ENCODE measurements around the gene AATK.

Gene AATK

GRCh38 chr17:81194941-81195901 lies 29.2 kb upstream of the AATK start:
- DNase-seq: no peak

DNA sequence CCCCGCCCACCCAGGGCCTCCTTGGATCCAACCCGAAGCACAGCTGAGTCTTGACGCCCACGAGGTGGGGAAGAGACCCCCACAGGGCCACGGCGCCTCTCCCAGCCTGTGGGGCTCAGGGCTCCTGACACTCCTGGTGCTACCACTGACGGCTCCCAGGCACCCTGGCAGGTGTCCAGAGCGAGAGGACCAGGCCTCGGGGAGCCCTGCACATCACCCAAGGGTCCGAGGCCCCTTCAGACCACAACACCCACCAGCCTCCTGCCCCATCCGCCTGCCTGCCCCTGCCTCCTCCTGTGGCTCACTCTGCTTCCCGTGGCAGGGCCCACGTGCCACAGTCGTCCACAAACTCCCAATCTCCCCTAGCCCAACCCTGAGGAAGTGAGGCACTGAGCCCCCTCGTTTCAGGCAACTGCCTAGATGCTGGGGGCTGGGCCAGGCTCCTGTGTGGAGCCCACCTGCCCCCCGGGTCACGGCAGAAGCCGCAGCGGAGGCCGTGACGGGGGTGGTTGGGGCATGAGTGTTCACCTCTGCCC lies 28.3 kb upstream of the AATK start:
- DNase-seq: no peak

- no peak for DNase-seq
Measured at GRCh38 chr17:81193470-81194224, 27.6 kb upstream of the AATK start.

GRCh38 chr17:81193051-81193410 lies 27.0 kb upstream of the AATK start:
- no peak for DNase-seq

GRCh38 chr17:81192386-81193050 lies 26.5 kb upstream of the AATK start:
- no peak for DNase-seq

DNA sequence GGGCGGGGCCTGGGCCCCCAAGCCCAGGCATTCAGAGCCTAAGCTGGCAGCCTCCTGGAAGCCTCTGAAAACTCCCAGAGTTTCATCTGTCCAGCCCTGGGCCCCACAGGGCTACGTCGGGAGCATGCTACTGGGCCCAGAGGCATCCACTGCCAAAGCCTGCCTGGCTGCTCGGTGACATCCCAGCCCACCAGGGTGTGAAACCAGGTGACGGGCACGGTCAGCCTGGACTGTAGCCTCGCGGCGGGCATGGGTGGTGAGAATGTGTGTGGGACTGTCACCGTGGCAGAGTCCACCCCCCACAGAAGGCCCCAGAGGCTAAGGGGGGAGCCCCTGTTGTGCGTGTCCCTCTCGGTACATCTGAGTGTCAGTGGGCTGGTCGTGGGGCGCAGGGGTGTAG lies 25.6 kb upstream of the AATK start:
- no peak for DNase-seq

- no peak for DNase-seq
Measured at GRCh38 chr17:81191116-81191515, 25.1 kb upstream of the AATK start.

DNA sequence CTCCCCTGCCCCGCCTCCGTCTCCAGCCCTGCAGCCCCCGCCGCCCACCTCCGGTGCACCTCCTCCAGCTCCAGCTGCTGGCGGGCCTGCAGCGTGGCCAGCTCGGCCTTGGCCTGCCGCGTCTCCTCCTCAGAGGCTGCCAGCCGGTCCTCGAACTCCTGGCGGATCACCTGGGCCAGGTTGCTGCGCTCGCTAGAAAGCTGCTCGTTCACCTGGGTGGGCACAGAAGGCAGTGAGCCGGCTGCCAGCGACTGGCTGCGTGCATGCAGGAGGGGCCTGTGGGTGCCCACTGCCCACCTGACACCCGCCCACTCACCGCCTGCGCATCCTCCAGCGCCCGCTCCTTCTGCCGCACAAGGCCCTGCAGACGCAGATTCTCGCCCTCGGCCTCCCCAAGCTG lies 24.6 kb upstream of the AATK start:
- no peak for DNase-seq

GRCh38 chr17:81189670-81190530 lies 23.9 kb upstream of the AATK start:
- DNase-seq: no peak

- no peak for DNase-seq
Measured at GRCh38 chr17:81189016-81189415, 23.0 kb upstream of the AATK start.

- DNase-seq: no peak
Measured at GRCh38 chr17:81188491-81188840, 22.4 kb upstream of the AATK start.

DNA sequence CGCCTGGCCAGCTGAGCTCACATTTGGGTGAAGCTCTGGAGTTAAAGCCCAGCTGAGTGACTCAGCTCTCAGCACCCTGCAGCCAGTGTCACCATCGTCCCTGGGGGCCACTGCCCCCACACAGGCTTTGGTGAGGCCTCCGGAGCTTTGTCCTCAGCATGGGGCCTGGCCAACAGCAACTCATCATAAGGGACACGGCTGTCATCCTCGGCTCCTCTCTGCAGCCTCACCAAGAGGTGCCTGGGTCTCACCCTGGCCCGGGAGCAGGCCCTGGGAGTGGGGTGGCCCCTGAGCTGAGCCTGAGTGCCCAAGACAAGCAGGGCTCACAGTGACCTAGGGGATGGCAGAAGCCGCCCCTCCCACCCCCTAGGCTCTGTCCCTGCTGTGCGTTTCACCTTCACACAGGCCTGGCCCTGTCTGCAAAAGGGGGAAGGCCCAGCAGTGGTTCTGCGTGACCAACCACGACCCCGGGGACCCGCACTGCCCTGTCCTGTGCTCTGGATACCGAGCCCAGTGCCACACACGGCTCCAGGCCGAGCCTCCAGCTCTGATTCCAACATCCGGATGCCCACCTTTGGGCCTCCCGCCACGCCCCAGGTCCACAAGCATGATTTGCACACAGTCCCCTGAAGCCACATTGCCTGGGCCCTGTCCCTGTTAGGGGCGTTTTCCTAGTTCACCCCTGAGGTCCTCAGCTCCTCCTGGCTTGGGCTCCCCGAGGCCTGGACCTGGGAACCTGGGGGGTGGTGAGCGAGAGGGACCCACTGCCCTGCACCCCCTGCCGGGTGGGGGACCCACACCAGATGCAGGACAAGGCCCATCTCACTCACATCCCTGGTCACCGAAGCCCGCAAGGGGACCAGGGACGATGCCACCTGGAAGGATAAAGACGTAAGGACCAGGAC lies 21.8 kb upstream of the AATK start:
- no peak for DNase-seq

DNA sequence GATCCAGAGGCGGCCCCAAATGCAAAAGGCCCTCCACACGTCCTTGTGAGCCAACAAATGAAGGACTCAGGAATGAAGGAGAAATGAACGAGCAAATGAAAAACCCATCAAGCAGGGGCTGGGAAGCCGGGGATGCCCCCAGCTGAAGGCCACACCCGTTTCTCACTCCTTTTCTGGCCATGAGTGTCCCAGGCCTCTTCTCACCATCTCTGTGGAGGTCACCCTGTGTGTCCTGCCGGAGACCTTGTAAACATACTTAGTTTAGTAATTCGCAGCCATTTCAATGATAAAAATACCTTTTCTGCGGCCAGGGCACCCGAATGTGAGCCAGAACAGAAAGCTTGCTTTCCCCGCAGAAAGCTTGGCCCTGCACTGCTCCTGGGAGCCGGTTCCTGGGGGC lies 21.1 kb upstream of the AATK start:
- DNase-seq: no peak

DNA sequence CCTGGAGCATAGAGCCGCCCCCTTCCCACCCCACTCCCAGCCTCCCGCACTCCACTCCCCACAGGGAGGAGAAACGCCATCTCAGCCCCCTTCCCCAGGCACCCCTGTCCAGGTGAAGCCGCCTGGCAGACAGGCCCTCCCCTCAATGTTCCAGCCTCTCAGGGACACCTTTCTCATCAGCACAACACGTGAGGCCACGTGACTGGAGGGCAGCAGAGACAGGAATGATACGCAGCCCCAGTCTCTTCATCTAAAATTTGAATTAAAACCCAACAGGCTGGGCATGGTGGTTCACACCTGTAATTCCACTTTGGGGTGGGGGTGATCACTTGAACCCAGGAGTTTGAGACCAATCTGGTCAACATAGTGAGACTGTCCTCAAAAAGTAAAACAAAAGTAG lies 20.2 kb upstream of the AATK start:
- no peak for DNase-seq

DNA sequence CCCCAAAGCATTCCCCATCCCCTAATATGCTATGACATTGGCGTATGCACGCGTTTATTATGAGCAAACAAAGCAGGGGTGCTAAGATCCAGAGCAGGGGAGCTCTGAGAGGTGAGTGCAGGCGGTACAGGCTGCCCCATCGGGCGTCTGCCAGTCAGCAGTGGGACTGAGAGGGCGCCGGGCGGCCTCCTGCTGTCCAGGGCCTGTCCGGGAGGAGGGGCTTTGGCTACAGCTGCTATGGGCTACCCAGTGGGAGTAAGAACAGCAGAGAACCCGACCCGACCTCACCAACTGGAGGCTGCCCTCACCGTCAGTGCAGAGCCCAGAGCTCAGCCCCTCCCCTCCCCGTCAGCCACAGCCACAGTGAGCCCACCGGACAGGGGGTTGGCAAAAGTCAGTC lies 18.5 kb upstream of the AATK start:
- no peak for DNase-seq

DNA sequence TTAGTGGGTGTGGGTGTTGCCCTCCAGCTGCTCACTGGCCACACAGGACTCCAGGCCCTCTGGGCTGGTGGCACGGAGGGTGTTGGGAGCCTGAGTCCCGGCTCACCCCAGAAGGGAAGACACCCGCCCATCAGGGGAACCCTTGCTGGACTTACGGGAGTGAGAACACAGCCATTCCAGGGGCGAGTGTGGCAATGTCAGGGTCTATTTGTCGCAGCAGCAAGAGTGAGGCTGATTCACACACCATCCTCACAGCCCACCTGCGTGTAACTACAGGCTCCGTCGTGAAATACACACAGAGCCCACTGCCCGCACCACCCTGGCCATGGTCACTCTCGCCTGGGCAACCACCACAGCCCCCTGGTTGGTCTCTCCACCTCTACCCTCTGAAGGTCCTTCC lies 17.8 kb upstream of the AATK start:
- DNase-seq: no peak

GRCh38 chr17:81183316-81183715 lies 17.3 kb upstream of the AATK start:
- no peak for DNase-seq

GRCh38 chr17:81182596-81182995 lies 16.6 kb upstream of the AATK start:
- DNase-seq: no peak

GRCh38 chr17:81181811-81182185 lies 15.8 kb upstream of the AATK start:
- DNase-seq: no peak

DNA sequence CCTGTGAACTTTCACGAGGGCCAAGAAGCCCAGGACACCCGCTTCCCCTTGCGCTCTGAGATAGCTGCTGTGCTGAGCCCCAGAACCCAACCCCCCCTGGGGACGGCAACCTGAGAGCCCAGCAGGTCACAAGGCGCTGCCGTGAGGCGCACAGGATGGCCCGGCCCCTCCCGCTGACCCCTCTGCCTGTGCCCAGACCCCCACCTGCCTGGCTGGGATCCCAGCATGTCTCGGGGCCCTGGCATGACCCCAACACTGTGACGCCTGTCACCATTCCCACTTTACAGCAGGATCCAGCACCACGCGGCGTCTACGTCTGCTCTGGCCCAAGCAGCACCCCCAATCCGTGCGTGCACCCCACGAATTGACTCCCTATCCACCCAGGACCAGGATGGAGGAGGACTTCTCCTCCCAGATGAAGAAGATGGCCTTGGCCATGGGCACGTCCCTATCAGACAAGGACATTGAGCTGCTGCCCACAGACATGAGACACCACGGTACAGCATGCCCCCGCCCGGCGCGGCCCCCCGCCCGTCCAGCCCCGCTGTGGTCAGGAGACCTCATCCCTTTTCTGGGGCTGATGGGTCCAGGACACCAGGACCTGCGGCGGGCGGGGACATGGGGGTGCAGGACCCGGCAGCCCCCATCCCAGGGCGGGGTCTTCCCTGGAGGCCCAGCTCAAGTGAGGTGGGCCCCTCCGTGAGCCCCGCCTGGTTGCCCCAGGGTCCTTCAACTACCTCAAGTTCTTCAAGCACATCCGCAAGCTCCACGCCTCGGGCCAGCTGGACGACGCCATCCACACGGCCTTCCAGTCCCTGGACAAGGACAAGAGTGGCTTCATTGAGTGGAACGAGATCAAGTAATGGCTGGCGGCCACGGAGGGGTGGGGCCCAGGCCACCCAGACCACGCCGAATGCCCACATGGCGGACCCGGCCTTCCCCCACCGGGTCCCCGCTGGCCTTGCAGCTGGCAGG lies 15.1 kb upstream of the AATK start:
- no peak for DNase-seq

Measured in NCI-H1436 treated with DMSO at 0.1 percent for 48 hours (cell line).